ENCODE measurements around the gene PTPN4. TPM values are rescaled to one million over a fixed set of nuclear protein-coding genes. Genes with fewer than 3 reads are reported as not detected.

The PTPN4 gene
- total and polyA plus RNA-seq, 2 of the 8 experiments (the other 6 are each of a cell fraction or from before 2014, with no cell fraction given) = 28.5 to 105 TPM

- TF ChIP-seq CHD7 (IDR thresholded peaks at IDR 0.05; ENCODE audit: insufficient replicate concordance, low read length) = no peak
- no peak for TF ChIP-seq NANOG (IDR thresholded peaks at IDR 0.05; ENCODE audit: insufficient read depth, low read depth, low read length, poor library complexity, severe bottlenecking)
Observed at GRCh38 chr2:120004254-120004653, 244.5 kb downstream of the PTPN4 start (continued).

All from H1 (cell line).